GM12864 (cell line): ENCODE measurements around the gene RBFOX2.

Source experiments
- DNase-seq: peaks from one replicate; pipeline ENCODE4 v3.0.0-alpha.2; 2011; ENCODE audit warnings: low read depth
- H3K4me3 ChIP-seq: 2 replicates; pipeline ENCODE4 v1.5.1; 2011; ENCODE audit warnings: mild to moderate bottlenecking, low read depth, low read length, control low read depth
- CTCF ChIP-seq: IDR thresholded peaks from 2 replicates; pipeline ENCODE4 v1.5.1; 2011; ENCODE audit warnings: low read depth, mild to moderate bottlenecking, moderate library complexity, low read length, control low read depth, inconsistent platforms; ENCODE audit errors: missing control alignments

Gene RBFOX2

DNA sequence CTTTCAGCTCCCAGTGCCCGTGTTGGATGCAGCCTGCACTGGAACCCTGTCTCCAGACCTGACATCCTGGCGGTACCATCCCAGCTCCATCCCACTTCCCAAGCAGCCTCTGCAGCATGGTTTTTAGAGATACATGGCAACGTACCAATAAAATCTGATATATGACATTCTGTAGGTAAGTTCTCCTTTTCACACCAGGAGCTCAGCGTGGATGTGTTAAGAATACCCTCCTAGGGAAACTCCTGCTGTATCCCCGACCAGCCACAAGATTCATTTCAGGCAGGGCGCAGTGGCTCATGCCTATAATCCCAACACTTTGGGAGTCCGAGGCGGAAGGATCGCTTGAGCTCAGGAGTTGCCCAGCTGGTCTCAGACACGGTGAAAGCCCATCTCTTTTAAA, 295.6 kb downstream of the RBFOX2 start:
- H3K4me3 ChIP-seq = no peak overlapping the region
- TF ChIP-seq CTCF = no peak
- no peak for DNase-seq

DNA sequence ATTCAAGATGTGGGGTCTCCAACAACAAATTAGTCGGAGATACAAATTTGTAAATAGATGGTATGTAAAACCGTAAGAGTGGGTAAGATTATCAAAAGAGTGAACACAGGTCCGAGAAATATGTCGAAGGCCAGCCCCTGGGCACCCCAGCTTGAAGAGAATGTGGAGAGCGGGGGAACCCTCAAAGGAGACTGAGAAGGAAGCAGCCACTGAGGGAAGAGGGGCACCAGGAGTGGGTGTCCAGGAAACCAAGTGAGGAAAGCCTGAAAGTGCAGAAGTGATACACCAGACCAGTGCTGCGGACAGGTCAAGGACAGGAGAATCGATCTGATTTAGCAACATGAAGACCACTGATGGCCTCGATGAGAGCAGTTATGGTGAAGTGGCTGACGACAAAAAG, 296.5 kb downstream of the RBFOX2 start:
- TF ChIP-seq CTCF = no peak
- DNase-seq = no peak
- H3K4me3 ChIP-seq = no peak overlapping the region

GRCh38 chr22:35731321-35731720, 297.3 kb downstream of the RBFOX2 start:
- TF ChIP-seq CTCF = no peak
- no peak for DNase-seq
- no peak overlapping the region for H3K4me3 ChIP-seq

- H3K4me3 ChIP-seq = no peak overlapping the region
- no peak for DNase-seq
- no peak for TF ChIP-seq CTCF
Measured at GRCh38 chr22:35729309-35729698, 299.3 kb downstream of the RBFOX2 start.

DNA sequence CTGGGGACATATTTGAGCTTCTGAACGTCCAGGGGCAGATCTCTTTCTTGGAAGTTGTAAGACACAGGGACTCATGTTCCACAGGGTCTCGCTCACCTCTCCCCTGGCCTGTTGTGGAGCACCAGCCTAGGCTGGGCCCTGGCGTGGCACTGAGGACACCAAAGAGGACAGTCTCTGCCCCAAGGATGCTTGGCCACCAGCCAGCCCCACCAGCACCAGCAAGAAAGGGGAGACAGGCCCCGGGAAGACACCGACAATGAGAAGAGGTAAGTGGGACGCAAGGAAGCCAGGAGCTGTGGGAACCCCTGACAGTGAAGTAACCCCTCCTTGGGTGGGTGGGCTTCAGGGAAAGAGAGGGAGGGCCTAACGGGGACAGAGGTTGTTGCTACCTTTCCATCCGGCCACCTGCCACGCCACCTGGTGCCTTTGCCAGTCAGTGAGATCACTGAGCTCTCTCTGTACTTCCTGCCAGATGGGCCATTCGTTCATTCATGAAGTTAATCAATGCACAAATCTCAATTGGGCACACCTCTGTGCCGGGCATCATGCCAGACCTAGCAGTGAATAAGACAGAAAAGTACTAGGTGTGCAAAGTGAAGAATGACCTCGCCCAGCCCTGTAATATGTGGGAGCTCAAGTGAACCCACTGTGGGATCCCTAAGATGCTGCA, 299.9 kb downstream of the RBFOX2 start:
- no peak overlapping the region for H3K4me3 ChIP-seq
- no peak for DNase-seq
- TF ChIP-seq CTCF = no peak

DNA sequence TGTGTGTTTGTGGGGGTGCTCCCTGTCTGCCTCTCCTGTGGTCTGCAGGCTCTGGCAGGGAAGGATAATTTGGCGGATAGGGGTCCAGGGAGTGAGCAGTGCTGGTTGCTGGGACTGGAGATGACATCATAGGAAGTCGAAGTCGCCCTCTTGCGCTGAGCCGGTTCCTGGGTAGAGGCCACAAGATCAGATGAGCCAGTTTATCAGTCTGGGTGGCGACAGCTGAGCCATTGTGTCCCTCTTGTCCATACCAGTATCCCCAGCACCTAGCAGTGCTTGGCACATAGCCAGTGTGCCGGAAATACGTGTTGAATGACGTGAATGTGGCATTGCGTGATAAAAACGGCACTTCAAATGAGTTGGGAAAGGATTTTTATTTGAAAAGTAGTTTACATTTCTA, 301.2 kb downstream of the RBFOX2 start:
- H3K4me3 ChIP-seq = no peak overlapping the region
- no peak for TF ChIP-seq CTCF
- no peak for DNase-seq

GRCh38 chr22:35726933-35727332, 301.7 kb downstream of the RBFOX2 start:
- no peak for TF ChIP-seq CTCF
- no peak for DNase-seq
- H3K4me3 ChIP-seq = no peak overlapping the region
